ENCODE results near the gene WDFY3.

The WDFY3 gene

GRCh38 chr4:84661191-84661939, 305.1 kb downstream of the WDFY3 start:
- DNase-seq = no peak

- DNase-seq = no peak
Observed at GRCh38 chr4:84660606-84661005, 305.9 kb downstream of the WDFY3 start.

- DNase-seq = no peak
Observed at GRCh38 chr4:84652478-84652877, 314.0 kb downstream of the WDFY3 start.

- DNase-seq = no peak
Observed at GRCh38 chr4:84651499-84651898, 315.0 kb downstream of the WDFY3 start.

- DNase-seq = peak; percentile 35
Observed at GRCh38 chr4:84648863-84649647, 317.4 kb downstream of the WDFY3 start.

- no peak for DNase-seq
Observed at GRCh38 chr4:84648178-84648577, 318.3 kb downstream of the WDFY3 start.

GRCh38 chr4:84647312-84647884, 319.1 kb downstream of the WDFY3 start:
- DNase-seq = peak; percentile 9

- DNase-seq = no peak
Observed at GRCh38 chr4:84644087-84644486, 322.4 kb downstream of the WDFY3 start.

GRCh38 chr4:84639145-84639544, 327.3 kb downstream of the WDFY3 start:
- no peak for DNase-seq

GRCh38 chr4:84638092-84638491, 328.4 kb downstream of the WDFY3 start:
- no peak for DNase-seq

- no peak for DNase-seq
Observed at GRCh38 chr4:84634961-84635360, 331.5 kb downstream of the WDFY3 start.

- DNase-seq = no peak
Observed at GRCh38 chr4:84632092-84632491, 334.4 kb downstream of the WDFY3 start.

GRCh38 chr4:84631573-84631972, 334.9 kb downstream of the WDFY3 start:
- no peak for DNase-seq

- DNase-seq = no peak
Observed at GRCh38 chr4:84626673-84627072, 339.8 kb downstream of the WDFY3 start.

- no peak for DNase-seq
Observed at GRCh38 chr4:84623661-84624060, 342.8 kb downstream of the WDFY3 start.

- no peak for DNase-seq
Observed at GRCh38 chr4:84622959-84623358, 343.5 kb downstream of the WDFY3 start.

Measured in DMS53 (cell line).